A172 (cell line): ENCODE data around the gene MOB1B. TPM values are rescaled to one million over a fixed set of nuclear protein-coding genes. Genes with fewer than 3 reads are reported as not detected.
A peak's percentile ranks its signal among the peaks of the same experiment; 100 is the strongest.
"Not testable (repeated sequence)": the region's sequence is repeated elsewhere in the genome, so short reads cannot be mapped to it uniquely, and the experiment has no call there.

Experiments used
- DNase-seq: peaks from one replicate; pipeline ENCODE4 v3.0.0-alpha.2; 2015; ENCODE audit warnings: low spot score
- total RNA-seq: library from RNA; depleted of rRNA; stranded (reverse); fragments of >200 nt; shearing (Covaris generic); gene quantifications from 2 replicates; pipeline ENCODE4 v1.2.3, GENCODE V29; 2014; rRNA removed

MOB1B gene
- total RNA-seq: 4.6 and 7.0 TPM in 2 replicates

- peak; percentile 55 for DNase-seq
These were observed at the start of gene MOB1B for GRCh38 chr4:70901984-70902576. Gene MOB1B (plus strand): TSS chr4:70902369. CDS start chr4:70902537, 168 bp downstream.

- no peak for DNase-seq
These were observed 46.7 kb upstream of the MOB1B start for GRCh38 chr4:70855464-70855863.

- no peak for DNase-seq
These were observed 43.7 kb upstream of the MOB1B start for GRCh38 chr4:70858454-70858853.

- DNase-seq: no peak
These were observed 43.1 kb upstream of the MOB1B start for GRCh38 chr4:70859066-70859465.

- DNase-seq: no peak
These were observed 38.9 kb upstream of the MOB1B start for GRCh38 chr4:70863099-70863790.

GRCh38 chr4:70868778-70869177, 33.4 kb upstream of the MOB1B start:
- no peak for DNase-seq

GRCh38 chr4:70873216-70873615, 29.0 kb upstream of the MOB1B start:
- DNase-seq: no peak

GRCh38 chr4:70874268-70875156, 27.7 kb upstream of the MOB1B start:
- DNase-seq: no peak

- no peak for DNase-seq
These were observed 24.6 kb upstream of the MOB1B start for GRCh38 chr4:70877556-70877955.

- DNase-seq: no peak
These were observed 21.4 kb upstream of the MOB1B start for GRCh38 chr4:70880739-70881138.

- no peak for DNase-seq
These were observed 17.0 kb upstream of the MOB1B start for GRCh38 chr4:70885174-70885573.

- DNase-seq: no peak
These were observed 9.9 kb upstream of the MOB1B start for GRCh38 chr4:70892086-70892769.

- DNase-seq: no peak
These were observed 8.4 kb upstream of the MOB1B start for GRCh38 chr4:70893790-70894189.

- DNase-seq: no peak
These were observed 6.8 kb upstream of the MOB1B start for GRCh38 chr4:70895405-70895804.

GRCh38 chr4:70895811-70896491, 6.2 kb upstream of the MOB1B start:
- no peak for DNase-seq

- not testable (repeated sequence) for DNase-seq
These were observed 3.6 kb upstream of the MOB1B start for GRCh38 chr4:70898581-70898980.

GRCh38 chr4:70901607-70901983, 574 bp upstream of the MOB1B start:
- no peak for DNase-seq

GRCh38 chr4:70902577-70903290, 565 bp downstream of the MOB1B start:
- DNase-seq: no peak

GRCh38 chr4:70903291-70903603, 1.1 kb downstream of the MOB1B start:
- DNase-seq: no peak

- no peak for DNase-seq
These were observed 6.9 kb downstream of the MOB1B start for GRCh38 chr4:70908993-70909556.

GRCh38 chr4:70914000-70914399, 11.8 kb downstream of the MOB1B start:
- DNase-seq: no peak
